HG02798 (cell line): Measurements from ENCODE around the gene PIP5K1A.
"Not testable (repeated sequence)": the region's sequence is repeated elsewhere in the genome, so short reads cannot be mapped to it uniquely, and the experiment has no call there.

Experiments used
- ATAC-seq: cut with Tn5 transposase; IDR thresholded peaks from one replicate; pipeline ENCODE4 v1.9.1; 2021; ENCODE audit warnings: mild to moderate bottlenecking; ENCODE audit not compliant: unreplicated experiment, poor library complexity

Gene PIP5K1A

DNA sequence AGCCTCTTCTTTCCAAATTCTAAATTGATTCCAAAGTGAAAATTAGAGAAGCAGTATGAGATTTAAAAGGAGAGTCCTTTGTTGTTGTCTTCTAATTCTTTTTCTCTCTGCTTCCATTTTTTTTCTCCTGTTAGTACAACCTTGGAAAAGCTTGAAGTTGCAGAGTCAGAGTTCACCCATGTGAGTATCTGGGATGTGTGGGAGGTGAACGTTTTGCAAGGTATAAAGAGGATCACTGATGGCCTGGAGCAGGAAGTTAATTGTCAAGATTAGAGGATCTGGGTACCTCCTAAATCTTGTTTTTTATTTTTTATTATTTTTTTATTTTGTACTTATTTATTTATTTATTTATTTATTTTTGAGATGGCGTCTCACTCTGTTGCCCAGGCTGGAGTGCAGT, 48.4 kb downstream of the PIP5K1A start:
- no peak for ATAC-seq

GRCh38 chr1:151251656-151252470, 53.5 kb downstream of the PIP5K1A start:
- ATAC-seq = peak; percentile 44

GRCh38 chr1:151254217-151255213, 56.2 kb downstream of the PIP5K1A start, which contains the start of gene PSMD4:
TSS of gene PSMD4 (plus strand) at chr1:151254734. CDS start at chr1:151254783, 49 bp downstream.
- ATAC-seq = peak; percentile 96

- ATAC-seq = no peak
Measured at GRCh38 chr1:151255381-151255780, 57.0 kb downstream of the PIP5K1A start.

DNA sequence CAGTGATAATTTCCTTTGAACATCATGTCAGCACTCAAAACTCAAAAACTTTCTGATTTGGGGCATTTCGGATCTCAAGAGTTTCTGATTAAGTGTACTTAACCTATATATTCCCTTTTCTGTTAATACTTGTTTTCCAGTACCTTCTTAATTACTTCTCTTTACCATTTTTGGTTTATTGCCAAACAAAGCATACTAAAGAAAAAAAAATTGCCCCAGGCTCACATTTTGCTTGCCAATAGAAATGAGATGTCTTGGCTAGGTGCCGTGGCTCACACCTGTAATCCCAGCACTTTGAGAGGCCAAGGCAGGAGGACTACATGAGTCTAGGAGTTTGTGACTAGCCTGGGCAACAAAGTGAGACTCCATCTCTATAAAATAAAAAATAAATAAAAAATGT, 61.0 kb downstream of the PIP5K1A start:
- no peak for ATAC-seq

DNA sequence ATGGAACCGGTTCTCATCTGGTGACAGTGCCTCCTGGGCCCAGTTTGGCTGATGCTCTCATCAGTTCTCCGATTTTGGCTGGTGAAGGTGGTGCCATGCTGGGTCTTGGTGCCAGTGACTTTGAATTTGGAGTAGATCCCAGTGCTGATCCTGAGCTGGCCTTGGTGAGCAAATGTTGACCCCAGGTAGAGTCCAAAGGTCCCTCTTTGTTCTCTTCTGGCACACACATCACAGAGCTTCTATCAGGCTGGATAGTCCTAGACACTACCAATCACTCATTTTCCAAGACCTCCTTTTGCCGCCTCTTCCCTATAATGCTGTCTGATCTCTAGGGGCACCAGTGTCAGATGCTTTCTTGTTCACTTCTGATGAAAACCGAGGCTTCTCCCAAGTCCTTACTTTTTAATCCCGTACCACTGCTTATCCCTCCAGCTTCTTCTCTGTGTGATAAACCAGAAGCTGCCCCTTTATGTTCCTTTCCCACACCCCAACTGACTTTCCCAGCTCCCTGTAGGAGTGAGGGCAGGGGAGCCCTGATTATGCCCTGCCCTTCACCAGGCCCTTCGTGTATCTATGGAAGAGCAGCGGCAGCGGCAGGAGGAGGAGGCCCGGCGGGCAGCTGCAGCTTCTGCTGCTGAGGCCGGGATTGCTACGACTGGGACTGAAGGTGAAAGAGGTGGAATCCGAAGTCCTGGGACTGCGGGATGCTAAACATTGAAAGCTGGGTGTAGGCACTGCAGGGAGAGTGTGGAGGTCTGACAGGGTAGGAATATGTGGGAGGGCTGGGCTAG, 67.3 kb downstream of the PIP5K1A start:
- no peak for ATAC-seq

DNA sequence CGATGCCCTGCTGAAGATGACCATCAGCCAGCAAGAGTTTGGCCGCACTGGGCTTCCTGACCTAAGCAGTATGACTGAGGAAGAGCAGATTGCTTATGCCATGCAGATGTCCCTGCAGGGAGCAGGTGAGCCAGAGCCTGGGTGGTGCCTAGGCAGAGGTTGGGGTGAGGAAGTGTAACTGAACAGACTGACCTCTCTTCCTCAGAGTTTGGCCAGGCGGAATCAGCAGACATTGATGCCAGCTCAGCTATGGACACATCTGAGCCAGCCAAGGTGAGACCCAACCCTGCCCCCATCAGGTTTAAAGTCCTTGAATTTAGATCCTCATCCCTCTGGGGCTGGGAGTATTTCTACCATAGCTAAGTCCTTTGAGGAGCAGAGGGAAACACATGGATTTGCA, 68.0 kb downstream of the PIP5K1A start:
- ATAC-seq = no peak

GRCh38 chr1:151266821-151267220, 68.5 kb downstream of the PIP5K1A start:
- ATAC-seq = no peak

DNA sequence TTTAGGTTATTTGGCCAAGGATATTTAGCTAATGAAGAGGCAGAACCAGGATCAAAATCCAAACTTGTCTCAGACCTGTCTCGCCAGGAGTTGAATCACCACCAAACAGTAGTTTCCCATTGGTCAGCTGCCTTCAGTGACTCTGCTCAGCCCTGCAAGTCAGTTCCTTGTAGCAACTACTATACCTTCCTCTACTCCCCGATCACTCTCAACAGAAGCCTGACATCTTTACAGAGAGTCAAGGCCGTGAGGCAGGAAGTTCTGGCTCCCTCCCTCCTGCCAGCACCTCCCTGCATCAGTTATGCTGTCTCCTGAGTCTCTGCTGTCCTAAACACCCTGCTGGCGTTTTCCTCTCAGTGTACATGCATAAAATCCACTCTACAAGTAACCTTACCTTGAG, 69.4 kb downstream of the PIP5K1A start:
- no peak for ATAC-seq

DNA sequence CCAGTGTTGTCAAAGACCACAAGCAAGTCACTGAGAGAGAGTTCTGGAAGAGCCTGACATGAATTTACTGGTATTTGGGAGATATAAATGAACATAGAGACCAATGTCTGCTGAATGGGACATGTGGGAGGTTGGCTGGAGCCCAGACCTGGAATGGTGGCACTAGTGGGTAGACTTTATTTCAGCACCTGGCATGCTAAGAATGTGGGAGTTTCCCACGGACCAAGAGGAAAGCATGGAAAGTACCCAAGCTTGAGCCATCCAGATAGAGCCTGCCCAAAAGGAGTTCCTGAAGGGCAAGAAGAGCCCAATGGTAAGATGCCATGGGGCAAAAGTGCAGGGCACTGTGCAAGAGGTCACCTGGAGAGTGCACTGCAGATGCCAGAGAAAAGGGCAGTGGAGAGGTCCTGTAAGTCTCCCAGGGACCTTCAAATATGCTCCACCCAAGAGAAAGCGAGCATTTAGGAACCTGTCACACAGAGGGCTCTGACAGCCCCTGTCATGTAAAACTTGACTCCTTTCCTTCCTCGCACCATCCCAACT, 75.6 kb downstream of the PIP5K1A start:
- no peak for ATAC-seq

GRCh38 chr1:151275341-151275740, 77.0 kb downstream of the PIP5K1A start:
- not testable (repeated sequence) for ATAC-seq

DNA sequence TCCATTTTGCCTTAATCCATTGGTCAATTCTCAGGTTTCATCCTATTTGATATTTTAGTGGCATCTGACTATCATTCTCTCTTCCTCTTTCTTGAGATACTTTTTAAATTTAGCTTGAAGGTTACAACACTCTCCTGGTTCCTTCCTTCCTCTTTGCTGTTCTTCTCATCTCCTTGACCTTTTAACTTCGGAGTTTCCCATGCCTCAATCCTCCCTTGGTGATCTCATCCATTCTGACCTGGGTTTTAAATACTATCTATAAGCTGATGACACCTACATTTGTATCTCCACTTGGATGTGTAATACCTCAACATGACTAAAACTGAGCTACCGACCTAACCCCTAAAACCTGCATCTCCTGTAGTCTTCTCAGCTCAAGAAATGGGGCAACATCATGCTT, 78.9 kb downstream of the PIP5K1A start:
- ATAC-seq = no peak

- peak; percentile 45 for ATAC-seq
Measured at GRCh38 chr1:151281225-151281968, 83.0 kb downstream of the PIP5K1A start.

- ATAC-seq = peak; percentile 90
Measured at GRCh38 chr1:151281969-151282882, 83.9 kb downstream of the PIP5K1A start, which contains the start of gene ZNF687. TSS of gene ZNF687 (plus strand) at chr1:151282299. CDS start at chr1:151286292, 3,993 bp downstream.

DNA sequence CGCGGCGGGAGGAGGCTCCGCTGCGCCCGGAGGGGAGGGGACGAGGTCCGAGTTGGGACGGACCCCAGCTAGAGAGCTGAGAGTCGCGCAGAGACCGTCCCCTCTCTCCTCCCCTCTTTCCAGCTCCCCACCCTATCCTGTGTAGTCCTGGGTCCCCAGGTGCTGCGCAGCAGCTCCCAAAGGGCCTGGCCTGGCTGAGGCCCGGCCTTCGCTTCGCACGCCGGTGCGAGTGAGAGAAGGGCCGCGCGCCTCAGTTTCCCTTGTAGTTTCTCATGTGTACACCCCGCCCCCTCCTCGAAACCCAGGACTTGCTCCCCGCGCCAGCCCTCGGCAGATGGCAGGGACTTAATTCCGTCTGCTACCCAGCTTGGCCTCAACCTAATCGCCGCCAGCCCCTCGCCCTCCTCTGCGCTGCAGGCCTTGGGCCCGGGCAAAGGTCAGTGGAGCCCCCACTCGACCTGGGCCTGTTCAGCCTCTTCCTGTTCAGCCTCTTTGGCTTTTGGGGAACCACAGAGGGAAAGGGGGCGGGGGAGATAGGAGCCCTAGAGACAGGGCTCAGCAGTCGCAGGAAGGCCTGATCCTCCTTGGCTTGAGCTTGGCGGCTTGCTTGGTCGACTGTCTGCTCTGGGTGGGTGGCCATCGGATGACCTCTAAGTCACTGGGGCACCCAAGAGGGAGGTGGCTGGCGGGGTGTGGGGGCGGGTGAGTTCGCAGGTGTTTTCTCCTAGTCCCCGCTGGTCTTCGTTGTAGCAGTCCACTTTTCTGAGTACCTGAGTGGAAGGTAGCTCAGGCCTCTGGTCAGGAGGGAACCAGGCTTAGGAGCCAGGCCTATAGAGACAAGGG, 84.8 kb downstream of the PIP5K1A start:
- ATAC-seq = no peak

- ATAC-seq = no peak
Measured at GRCh38 chr1:151284013-151284577, 85.7 kb downstream of the PIP5K1A start.
